ENCODE results near the gene ANO4.

DNA sequence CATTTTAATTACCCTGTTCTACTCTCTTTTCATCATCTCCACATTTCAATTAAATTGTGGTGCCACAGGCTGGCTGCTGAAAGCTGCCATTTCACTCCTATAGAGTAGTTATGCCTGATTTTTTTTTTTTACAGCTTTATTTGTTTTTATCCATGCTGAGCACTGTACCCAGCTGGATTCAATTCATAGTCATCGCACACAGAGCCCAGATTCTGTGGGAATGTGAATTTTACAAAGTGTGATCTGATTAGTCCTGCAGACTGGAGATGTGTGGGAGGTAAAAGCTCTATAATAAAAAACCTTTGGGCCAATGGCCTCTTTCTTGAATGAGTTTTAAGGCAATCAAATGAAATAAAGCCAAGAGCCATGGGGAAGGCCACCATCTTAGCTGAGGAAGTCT is 190.2 kb downstream of the ANO4 start:
- TF ChIP-seq CTCF (IDR thresholded peaks at IDR 0.05) (no peak), POLR2A (IDR thresholded peaks at IDR 0.05) (no peak), POLR2AphosphoS5 (IDR thresholded peaks at IDR 0.05) (no peak)
